PFSK-1 (cell line): Measurements from ENCODE around the gene TDG.

Experiments
- FOXP2 ChIP-seq: optimal IDR thresholded peaks from 2 replicates; pipeline ENCODE3; 2011; ENCODE audit warnings: borderline replicate concordance, control low read depth, inconsistent platforms; ENCODE audit not compliant: insufficient read depth; ENCODE audit errors: extremely low read length, extremely low read depth
- POLR2AphosphoS5 ChIP-seq: IDR thresholded peaks from 2 replicates; pipeline ENCODE4 v1.6.1; 2012; ENCODE audit warnings: low read depth, mild to moderate bottlenecking, control low read depth, low read length, moderate library complexity
- REST ChIP-seq, 2 experiments: IDR thresholded peaks; 2 replicates each; pipeline versions ENCODE4 v1.6.1 to v1.8.0; 2011 to 2012; ENCODE audit warnings: low read depth in 2 of 2, low read length in 2 of 2, control low read depth in 1 of 2, inconsistent platforms in 1 of 2, mild to moderate bottlenecking in 1 of 2, moderate library complexity in 1 of 2; ENCODE audit not compliant: insufficient read depth in 1 of 2
- SIN3A ChIP-seq: IDR thresholded peaks from 2 replicates; pipeline ENCODE4 v1.6.1; 2012; ENCODE audit warnings: mild to moderate bottlenecking, low read length, moderate library complexity, borderline replicate concordance; ENCODE audit not compliant: insufficient read depth
- TAF1 ChIP-seq: IDR thresholded peaks from 2 replicates; pipeline ENCODE4 v1.6.1; 2012; ENCODE audit warnings: low read length, control low read depth, borderline replicate concordance; ENCODE audit not compliant: insufficient read depth

The TDG gene

GRCh38 chr12:104026841-104027599, 61.3 kb downstream of the TDG start:
- no peak for TF ChIP-seq SIN3A
- no peak for TF ChIP-seq FOXP2
- TF ChIP-seq TAF1, result no peak
- TF ChIP-seq REST (IDR thresholded peaks at IDR 0.05; ENCODE audit: insufficient read depth in 1 of 2, low read depth in 2 of 2, low read length in 2 of 2), result no peak
- TF ChIP-seq POLR2AphosphoS5, result no peak
